ENCODE results near the gene NLGN1.
"Not testable (repeated sequence)": the region's sequence is repeated elsewhere in the genome, so short reads cannot be mapped to it uniquely, and the experiment has no call there.

NLGN1 gene

GRCh38 chr3:174223042-174223441, 825.5 kb downstream of the NLGN1 start:
- WGBS (ENCODE audit: extremely low coverage, insufficient coverage, insufficient read length), result no CpG with 5 or more reads among the region's 6 CpGs
- H4K8ac ChIP-seq (ENCODE audit: low read depth, low read length), result no peak overlapping the region

GRCh38 chr3:174223626-174224025, 826.1 kb downstream of the NLGN1 start:
- H3K9me3 ChIP-seq (ENCODE audit: insufficient read depth, low read depth, low read length), result no peaks in the 10 kb centered on the region
- WGBS (ENCODE audit: extremely low coverage, insufficient coverage, insufficient read length), result no CpG with 5 or more reads among the region's 1 CpG

More at GRCh38 chr3:174223042-174223441, 825.5 kb downstream of the NLGN1 start:
- no peak overlapping the region for H3K4me3 ChIP-seq (ENCODE audit: low read depth, low read length)
- no peak overlapping the region for H2AFZ ChIP-seq (ENCODE audit: insufficient read depth, low read length, poor library complexity)
- no peaks in the 10 kb centered on the region for H3K9me3 ChIP-seq (ENCODE audit: insufficient read depth, low read depth, low read length)
- H3K79me1 ChIP-seq (ENCODE audit: low read length), result no peaks in the 10 kb centered on the region
- no peak overlapping the region for H4K91ac ChIP-seq (ENCODE audit: low read depth, low read length)
- H3K4ac ChIP-seq (ENCODE audit: low read depth, low read length), result no peak overlapping the region
- H4K12ac ChIP-seq (ENCODE audit: low read depth, low read length), result no peak overlapping the region
- no peak overlapping the region for H2AK5ac ChIP-seq (ENCODE audit: low read length)
- no peak for DNase-seq
- H3K14ac ChIP-seq (ENCODE audit: low read length), result no peak overlapping the region
- no peaks in the 10 kb centered on the region for H3K27me3 ChIP-seq (ENCODE audit: insufficient read depth, low read length)
- no peak overlapping the region for H3K4me2 ChIP-seq (ENCODE audit: low read length)
- no peak overlapping the region for H2BK12ac ChIP-seq (ENCODE audit: low read length)
- no peaks in the 10 kb centered on the region for H3K4me1 ChIP-seq (ENCODE audit: control insufficient read depth in 1 of 2, insufficient read depth in 2 of 2, low read length in 2 of 2)
- no peaks in the 10 kb centered on the region for H3K79me2 ChIP-seq (ENCODE audit: control insufficient read depth, insufficient read depth, low read length, poor library complexity)
- H2BK5ac ChIP-seq (ENCODE audit: low read depth, low read length, poor library complexity), result no peak overlapping the region
- no peak overlapping the region for H3K18ac ChIP-seq (ENCODE audit: low read length)
- no peak overlapping the region for H3K9ac ChIP-seq (ENCODE audit: low read length)
- no peak overlapping the region for H2BK120ac ChIP-seq (ENCODE audit: insufficient read depth, low read length, poor library complexity)
- no peak overlapping the region for H3K27ac ChIP-seq (ENCODE audit: low read depth, low read length)
- no peaks in the 10 kb centered on the region for H3K36me3 ChIP-seq (ENCODE audit: control insufficient read depth in 1 of 2, insufficient read depth in 2 of 2, low read length in 2 of 2)
- H3K23ac ChIP-seq (ENCODE audit: low read length), result no peak overlapping the region

GRCh38 chr3:174229916-174230315, 832.4 kb downstream of the NLGN1 start:
- Histone ChIP-seq H4K8ac (ENCODE audit: low read depth, low read length) (no peak overlapping the region), H3K4me2 (ENCODE audit: low read length) (no peak overlapping the region), H3K14ac (ENCODE audit: low read length) (no peak overlapping the region), H2AFZ (ENCODE audit: insufficient read depth, low read length, poor library complexity) (no peak overlapping the region), H2BK5ac (ENCODE audit: low read depth, low read length, poor library complexity) (no peak overlapping the region), H4K12ac (ENCODE audit: low read depth, low read length) (no peak overlapping the region), H3K4ac (ENCODE audit: low read depth, low read length) (no peak overlapping the region), H3K18ac (ENCODE audit: low read length) (no peak overlapping the region), H3K79me2 (ENCODE audit: control insufficient read depth, insufficient read depth, low read length, poor library complexity) (no peaks in the 10 kb centered on the region), H3K36me3 (ENCODE audit: control insufficient read depth in 1 of 2, insufficient read depth in 2 of 2, low read length in 2 of 2) (no peaks in the 10 kb centered on the region), H4K91ac (ENCODE audit: low read depth, low read length) (no peak overlapping the region), H3K4me1 (ENCODE audit: control insufficient read depth in 1 of 2, insufficient read depth in 2 of 2, low read length in 2 of 2) (no peaks in the 10 kb centered on the region), H3K9ac (ENCODE audit: low read length) (no peak overlapping the region), H3K27ac (ENCODE audit: low read depth, low read length) (no peak overlapping the region), H2BK120ac (ENCODE audit: insufficient read depth, low read length, poor library complexity) (no peak overlapping the region), H3K79me1 (ENCODE audit: low read length) (no peaks in the 10 kb centered on the region), H3K27me3 (ENCODE audit: insufficient read depth, low read length) (no peaks in the 10 kb centered on the region), H2BK12ac (ENCODE audit: low read length) (no peak overlapping the region), H3K9me3 (ENCODE audit: insufficient read depth, low read depth, low read length) (no peaks in the 10 kb centered on the region), H2AK5ac (ENCODE audit: low read length) (no peak overlapping the region), H3K23ac (ENCODE audit: low read length) (no peak overlapping the region), H3K4me3 (ENCODE audit: low read depth, low read length) (no peak overlapping the region)
- no peak for DNase-seq
- WGBS (ENCODE audit: extremely low coverage, insufficient coverage, insufficient read length), result no CpG with 5 or more reads among the region's 2 CpGs

More at GRCh38 chr3:174223626-174224025, 826.1 kb downstream of the NLGN1 start:
- Histone ChIP-seq H3K4me3 (ENCODE audit: low read depth, low read length) (no peak overlapping the region), H3K27ac (ENCODE audit: low read depth, low read length) (no peak overlapping the region), H3K79me1 (ENCODE audit: low read length) (no peaks in the 10 kb centered on the region), H2BK12ac (ENCODE audit: low read length) (no peak overlapping the region), H3K14ac (ENCODE audit: low read length) (no peak overlapping the region), H3K9ac (ENCODE audit: low read length) (no peak overlapping the region), H4K12ac (ENCODE audit: low read depth, low read length) (no peak overlapping the region), H3K4me2 (ENCODE audit: low read length) (no peak overlapping the region), H3K36me3 (ENCODE audit: control insufficient read depth in 1 of 2, insufficient read depth in 2 of 2, low read length in 2 of 2) (no peaks in the 10 kb centered on the region), H3K4me1 (ENCODE audit: control insufficient read depth in 1 of 2, insufficient read depth in 2 of 2, low read length in 2 of 2) (no peaks in the 10 kb centered on the region), H2AFZ (ENCODE audit: insufficient read depth, low read length, poor library complexity) (no peak overlapping the region), H4K91ac (ENCODE audit: low read depth, low read length) (no peak overlapping the region), H2AK5ac (ENCODE audit: low read length) (no peak overlapping the region), H3K23ac (ENCODE audit: low read length) (no peak overlapping the region), H2BK5ac (ENCODE audit: low read depth, low read length, poor library complexity) (no peak overlapping the region), H4K8ac (ENCODE audit: low read depth, low read length) (no peak overlapping the region), H3K79me2 (ENCODE audit: control insufficient read depth, insufficient read depth, low read length, poor library complexity) (no peaks in the 10 kb centered on the region), H2BK120ac (ENCODE audit: insufficient read depth, low read length, poor library complexity) (no peak overlapping the region), H3K27me3 (ENCODE audit: insufficient read depth, low read length) (no peaks in the 10 kb centered on the region), H3K18ac (ENCODE audit: low read length) (no peak overlapping the region), H3K4ac (ENCODE audit: low read depth, low read length) (no peak overlapping the region)
- DNase-seq, result no peak

GRCh38 chr3:174232028-174232657, 834.6 kb downstream of the NLGN1 start:
- H3K4me1 ChIP-seq (ENCODE audit: control insufficient read depth in 1 of 2, insufficient read depth in 2 of 2, low read length in 2 of 2); H3K14ac ChIP-seq (ENCODE audit: low read length); H2BK5ac ChIP-seq (ENCODE audit: low read depth, low read length, poor library complexity); H3K4ac ChIP-seq (ENCODE audit: low read depth, low read length); H4K12ac ChIP-seq (ENCODE audit: low read depth, low read length); H4K91ac ChIP-seq (ENCODE audit: low read depth, low read length); H3K27ac ChIP-seq (ENCODE audit: low read depth, low read length); H2AK5ac ChIP-seq (ENCODE audit: low read length); H3K18ac ChIP-seq (ENCODE audit: low read length); H2BK12ac ChIP-seq (ENCODE audit: low read length); H3K79me1 ChIP-seq (ENCODE audit: low read length); H3K27me3 ChIP-seq (ENCODE audit: insufficient read depth, low read length); H4K8ac ChIP-seq (ENCODE audit: low read depth, low read length); H3K79me2 ChIP-seq (ENCODE audit: control insufficient read depth, insufficient read depth, low read length, poor library complexity); H2BK120ac ChIP-seq (ENCODE audit: insufficient read depth, low read length, poor library complexity); H3K36me3 ChIP-seq (ENCODE audit: control insufficient read depth in 1 of 2, insufficient read depth in 2 of 2, low read length in 2 of 2); H3K4me3 ChIP-seq (ENCODE audit: low read depth, low read length); H3K9me3 ChIP-seq (ENCODE audit: insufficient read depth, low read depth, low read length); H3K23ac ChIP-seq (ENCODE audit: low read length); DNase-seq; H3K9ac ChIP-seq (ENCODE audit: low read length); H2AFZ ChIP-seq (ENCODE audit: insufficient read depth, low read length, poor library complexity); H3K4me2 ChIP-seq (ENCODE audit: low read length): not testable (repeated sequence)
- WGBS (ENCODE audit: extremely low coverage, insufficient coverage, insufficient read length), result no CpG with 5 or more reads among the region's 10 CpGs
